Aortic smooth muscle cell (primary cell): ENCODE data around the gene OR10R2. TPM values are rescaled to one million over a fixed set of nuclear protein-coding genes. Genes with fewer than 3 reads are reported as not detected.

ENCODE experiments used
- total RNA-seq: library from RNA; depleted of rRNA; stranded (reverse); fragments of >200 nt; gene quantifications from 2 replicates; pipeline ENCODE4 v1.2.3, GENCODE V29; 2014

The OR10R2 gene, protein sequence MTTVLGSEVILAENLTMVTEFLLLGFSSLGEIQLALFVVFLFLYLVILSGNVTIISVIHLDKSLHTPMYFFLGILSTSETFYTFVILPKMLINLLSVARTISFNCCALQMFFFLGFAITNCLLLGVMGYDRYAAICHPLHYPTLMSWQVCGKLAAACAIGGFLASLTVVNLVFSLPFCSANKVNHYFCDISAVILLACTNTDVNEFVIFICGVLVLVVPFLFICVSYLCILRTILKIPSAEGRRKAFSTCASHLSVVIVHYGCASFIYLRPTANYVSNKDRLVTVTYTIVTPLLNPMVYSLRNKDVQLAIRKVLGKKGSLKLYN
- not detected in 2 replicates for total RNA-seq

DNA sequence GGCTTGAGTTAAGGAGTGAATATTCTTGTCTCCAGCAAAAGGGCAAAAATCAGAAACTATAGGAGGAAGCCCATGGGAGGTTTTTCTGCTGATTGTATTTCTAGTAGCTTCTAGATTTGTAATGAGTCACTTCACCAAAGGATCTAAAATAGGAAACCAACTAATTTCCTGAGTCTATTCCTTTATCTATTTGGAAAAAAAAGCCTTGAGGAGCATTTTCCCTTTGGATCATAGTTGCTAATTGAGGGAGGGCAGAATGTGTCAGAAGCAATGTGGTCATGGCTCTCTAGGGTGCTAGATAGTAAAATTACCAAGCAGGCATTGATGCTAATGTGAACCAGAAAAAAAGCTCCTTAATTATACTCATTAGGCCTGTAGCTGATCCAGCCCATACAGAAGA lies at the start of gene OR10R2:
TSS of gene OR10R2 (plus strand) at position 301 of the 400 bp plus-strand sequence. CDS start 106 bp downstream, outside the sequence.

DNA sequence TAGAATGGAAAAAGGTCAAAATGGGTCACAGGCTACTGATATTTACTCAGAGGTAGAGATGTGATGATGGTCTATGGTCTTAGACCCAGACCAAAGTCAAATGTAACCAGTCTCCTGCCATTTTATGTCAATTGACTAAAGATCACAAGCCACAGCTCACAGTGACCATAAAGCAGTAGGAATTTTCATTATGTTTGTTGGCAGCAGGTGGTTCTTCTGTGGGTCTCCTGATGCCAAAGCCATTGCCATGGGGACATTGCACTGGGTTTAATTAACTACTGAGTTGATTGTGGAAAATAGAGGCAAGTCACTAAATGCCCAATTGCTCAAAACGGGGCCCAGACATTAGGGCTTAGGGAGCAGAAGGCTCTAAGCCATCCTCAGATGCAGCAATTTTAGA lies 45.9 kb upstream of the OR10R2 start, which contains the start of gene OR10K2:
TSS of gene OR10K2 (minus strand) at position 101 of the 400 bp plus-strand sequence. CDS start 5,371 bp downstream, outside the sequence.

GRCh38 chr1:158461534-158461933 lies 10.5 kb upstream of the OR10R2 start, which contains the start of gene OR10K1:
Gene OR10K1, plus strand, starts transcription at chr1:158461834. Its CDS starts 3,728 bp downstream, at chr1:158465562.

Other genes starting within 250 kb of the OR10R2 start
- not detected in 2 replicates for gene CD1A, start 217.8 kb upstream of the OR10R2 start, total RNA-seq
- not detected in 2 replicates for gene CD1C, start 182.3 kb upstream of the OR10R2 start, total RNA-seq
- not detected in 2 replicates for gene CD1B, start 140.7 kb upstream of the OR10R2 start, total RNA-seq
- gene CD1E, start 118.3 kb upstream of the OR10R2 start, total RNA-seq, result not detected in 2 replicates
- not detected in 2 replicates for gene OR10T2, start 72.8 kb upstream of the OR10R2 start, total RNA-seq
- not detected in 2 replicates for gene OR10K2, start 46.0 kb upstream of the OR10R2 start, total RNA-seq
- not detected in 2 replicates for gene OR10K1, start 10.4 kb upstream of the OR10R2 start, total RNA-seq
- not detected in 2 replicates for gene OR6Y1, start 82.2 kb downstream of the OR10R2 start, total RNA-seq
- gene OR6P1, start 98.4 kb downstream of the OR10R2 start, total RNA-seq, result not detected in 2 replicates
- not detected in 2 replicates for gene OR10X1, start 107.7 kb downstream of the OR10R2 start, total RNA-seq
- not detected in 2 replicates for gene OR10Z1, start 133.0 kb downstream of the OR10R2 start, total RNA-seq
- gene SPTA1, start 214.5 kb downstream of the OR10R2 start, total RNA-seq, result under 0.01 and 0.12 TPM in 2 replicates
- not detected in 2 replicates for gene OR6K2, start 228.4 kb downstream of the OR10R2 start, total RNA-seq
- not detected in 2 replicates for gene OR6K3, start 248.5 kb downstream of the OR10R2 start, total RNA-seq